Colonic mucosa (tissue), 4 donors: Measurements from ENCODE around the gene ACE2. TPM values are rescaled to one million over a fixed set of nuclear protein-coding genes. Genes with fewer than 3 reads are reported as not detected.
A peak's percentile ranks its signal among the peaks of the same experiment; 100 is the strongest.

Experiments
- DNase-seq: peaks from one replicate; pipeline ENCODE4 v3.0.0-alpha.2; 2020
- H3K27ac ChIP-seq: fragments of 200-600 bp; one replicate; pipeline ENCODE4 v1.8.0; 2021
- H3K27me3 ChIP-seq: fragments of 200-600 bp; one replicate; pipeline ENCODE4 v1.8.0; 2021
- H3K36me3 ChIP-seq: fragments of 200-600 bp; one replicate; pipeline ENCODE4 v1.8.0; 2021
- H3K4me1 ChIP-seq: fragments of 200-600 bp; one replicate; pipeline ENCODE4 v1.8.0; 2021; ENCODE audit warnings: mild to moderate bottlenecking
- H3K4me3 ChIP-seq: fragments of 200-600 bp; one replicate; pipeline ENCODE4 v1.8.0; 2021
- H3K9ac ChIP-seq, 2 donors: one replicate each; pipeline ENCODE4 v1.7.0; 2013; ENCODE audit warnings: control low read depth in 2 of 2, low read depth in 2 of 2, low read length in 2 of 2
- H3K9me3 ChIP-seq: fragments of 200-600 bp; one replicate; pipeline ENCODE4 v1.8.0; 2021
- intact Hi-C: fragments of 100-400 bp; cut with DNase I; formaldehyde crosslinking; loops from one replicate; pipeline ENCODE4 v1.14.1; 2022
- total RNA-seq, 2 donors: library from RNA; stranded (reverse); fragmentation: NEBNext Ultra II Directional in 1 of 2; extraction: Animal tissue kit (Norgen Biotek cat#: 25700) in 1 of 2; gene quantifications; one replicate each; pipeline ENCODE4 v1.2.1, GENCODE V29; 2021
- TF ChIP-seq, protein P1 (sequence below): fragments of 200-600 bp; IDR thresholded peaks from one replicate; pipeline ENCODE4 v1.8.0; 2022; ENCODE audit warnings: antibody characterized with exemption, mild to moderate bottlenecking
- donor health status: healthy.
- donor health status: DM: no; HTN: no; CAD: no.
- donor health status: DM: no; HTN: no; CAD: no.

ACE2 gene
- total RNA-seq, 2 donors from 2014 or later: 19.5 to 38.7 TPM

- H3K36me3 ChIP-seq: no peaks in the 10 kb centered on the region
- intact Hi-C loops: no loop called here
- no peak overlapping the region for H3K4me3 ChIP-seq
- H3K4me1 ChIP-seq: no peaks in the 10 kb centered on the region
- no peaks in the 10 kb centered on the region for H3K9me3 ChIP-seq
- TF ChIP-seq, protein P1, sequence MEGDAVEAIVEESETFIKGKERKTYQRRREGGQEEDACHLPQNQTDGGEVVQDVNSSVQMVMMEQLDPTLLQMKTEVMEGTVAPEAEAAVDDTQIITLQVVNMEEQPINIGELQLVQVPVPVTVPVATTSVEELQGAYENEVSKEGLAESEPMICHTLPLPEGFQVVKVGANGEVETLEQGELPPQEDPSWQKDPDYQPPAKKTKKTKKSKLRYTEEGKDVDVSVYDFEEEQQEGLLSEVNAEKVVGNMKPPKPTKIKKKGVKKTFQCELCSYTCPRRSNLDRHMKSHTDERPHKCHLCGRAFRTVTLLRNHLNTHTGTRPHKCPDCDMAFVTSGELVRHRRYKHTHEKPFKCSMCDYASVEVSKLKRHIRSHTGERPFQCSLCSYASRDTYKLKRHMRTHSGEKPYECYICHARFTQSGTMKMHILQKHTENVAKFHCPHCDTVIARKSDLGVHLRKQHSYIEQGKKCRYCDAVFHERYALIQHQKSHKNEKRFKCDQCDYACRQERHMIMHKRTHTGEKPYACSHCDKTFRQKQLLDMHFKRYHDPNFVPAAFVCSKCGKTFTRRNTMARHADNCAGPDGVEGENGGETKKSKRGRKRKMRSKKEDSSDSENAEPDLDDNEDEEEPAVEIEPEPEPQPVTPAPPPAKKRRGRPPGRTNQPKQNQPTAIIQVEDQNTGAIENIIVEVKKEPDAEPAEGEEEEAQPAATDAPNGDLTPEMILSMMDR: no peak
- no peak overlapping the region for H3K27ac ChIP-seq
- peaks cover 4% of the 10 kb centered on the region for H3K27me3 ChIP-seq
- no peak for DNase-seq
- no peak overlapping the region for H3K9ac ChIP-seq
These were observed 43.2 kb upstream of the ACE2 start for GRCh38 chrX:15643786-15644559.

DNA sequence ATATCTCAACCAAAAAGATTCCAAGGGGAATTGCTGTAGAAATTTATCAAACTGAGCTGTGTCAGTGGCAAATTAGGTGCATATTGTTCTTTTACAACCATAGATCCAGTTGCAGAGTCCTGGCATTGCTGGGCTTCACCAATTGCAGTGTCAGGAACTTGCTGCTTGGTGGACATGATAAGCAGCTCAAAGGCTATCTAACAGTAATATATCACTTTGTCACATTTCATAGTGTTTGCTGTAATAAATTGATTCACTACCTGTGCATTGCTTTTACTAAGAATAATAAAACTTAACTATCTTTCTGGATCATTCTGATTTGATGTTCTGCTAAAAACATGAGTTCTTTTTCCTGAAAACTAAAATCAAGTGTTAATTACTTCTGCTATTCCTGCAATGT, 30.9 kb upstream of the ACE2 start:
- Histone ChIP-seq H3K9ac (no peak overlapping the region), H3K4me1 (no peaks in the 10 kb centered on the region), H3K27me3 (no peaks in the 10 kb centered on the region), H3K4me3 (no peak overlapping the region), H3K9me3 (no peaks in the 10 kb centered on the region), H3K27ac (no peak overlapping the region), H3K36me3 (no peaks in the 10 kb centered on the region)
- TF ChIP-seq, protein P1: no peak
- no peak for DNase-seq
- intact Hi-C loops: no loop called here

GRCh38 chrX:15623054-15623453, 22.3 kb upstream of the ACE2 start:
- TF ChIP-seq, protein P1: no peak
- no peaks in the 10 kb centered on the region for H3K4me1 ChIP-seq
- intact Hi-C loops: no loop called here
- no peaks in the 10 kb centered on the region for H3K36me3 ChIP-seq
- H3K27me3 ChIP-seq: peaks cover 7% of the 10 kb centered on the region
- DNase-seq: no peak
- H3K4me3 ChIP-seq: no peak overlapping the region
- no peak overlapping the region for H3K27ac ChIP-seq
- H3K9ac ChIP-seq: no peak overlapping the region
- H3K9me3 ChIP-seq: no peaks in the 10 kb centered on the region

GRCh38 chrX:15619053-15619755, 18.4 kb upstream of the ACE2 start:
- no peak overlapping the region for H3K9ac ChIP-seq
- no peaks in the 10 kb centered on the region for H3K36me3 ChIP-seq
- H3K27me3 ChIP-seq: peaks cover 11% of the 10 kb centered on the region
- no peak overlapping the region for H3K4me3 ChIP-seq
- no peak overlapping the region for H3K27ac ChIP-seq
- H3K4me1 ChIP-seq: no peaks in the 10 kb centered on the region
- DNase-seq: peak; percentile 23
- no peaks in the 10 kb centered on the region for H3K9me3 ChIP-seq
- TF ChIP-seq, protein P1: no peak
- intact Hi-C loops: no loop called here

- DNase-seq: no peak
- H3K4me1 ChIP-seq: no peaks in the 10 kb centered on the region
- H3K9ac ChIP-seq: no peak overlapping the region
- intact Hi-C loops: no loop called here
- H3K27me3 ChIP-seq: peaks cover 11% of the 10 kb centered on the region
- TF ChIP-seq, protein P1: no peak
- H3K9me3 ChIP-seq: no peaks in the 10 kb centered on the region
- no peak overlapping the region for H3K4me3 ChIP-seq
- no peaks in the 10 kb centered on the region for H3K36me3 ChIP-seq
- no peak overlapping the region for H3K27ac ChIP-seq
These were observed 16.4 kb upstream of the ACE2 start for GRCh38 chrX:15617111-15617510.
